ENCODE data around the gene RHOC.

RHOC gene

GRCh38 chr1:112706505-112707220 lies at the start of gene RHOC:
Gene RHOC (minus strand): TSS chr1:112707127. CDS start chr1:112703799, 3,328 bp downstream.
- peak; percentile 80 for DNase-seq (ENCODE audit: low spot score)
- TF ChIP-seq CTCF (conservative IDR thresholded peaks at IDR 0.05; ENCODE audit: low read depth) = no peak
- POLR2A ChIA-PET (ENCODE audit: low non-redundant PET) = interaction anchor here (1.0 kb wide), 1 partner anchor 32 kb away, joined by 3 read pairs; the partner anchor contains the start of gene MOV10
- CTCF ChIA-PET = interaction anchor here (0.6 to 1.3 kb wide), 2 partner anchors 9 to 226 kb away, joined by 3 to 4 read pairs; partner anchors contain the start of gene PPM1J
- H3K27ac ChIP-seq = peak within 1 kb of the TSS; percentile 96

- POLR2A ChIA-PET (ENCODE audit: low non-redundant PET) = no interaction called here
- CTCF ChIA-PET = no interaction called here
- no peak overlapping the region for H3K27ac ChIP-seq
- DNase-seq (ENCODE audit: low spot score) = no peak
- no peak for TF ChIP-seq CTCF (conservative IDR thresholded peaks at IDR 0.05; ENCODE audit: low read depth)
These were observed 47.2 kb upstream of the RHOC start for GRCh38 chr1:112754116-112754628.

- CTCF ChIA-PET = no interaction called here
- POLR2A ChIA-PET (ENCODE audit: low non-redundant PET) = no interaction called here
- no peak overlapping the region for H3K27ac ChIP-seq
- DNase-seq (ENCODE audit: low spot score) = no peak
- TF ChIP-seq CTCF (conservative IDR thresholded peaks at IDR 0.05; ENCODE audit: low read depth) = no peak
These were observed 41.5 kb upstream of the RHOC start for GRCh38 chr1:112748396-112748795.

- TF ChIP-seq CTCF (conservative IDR thresholded peaks at IDR 0.05; ENCODE audit: low read depth) = peak; percentile 19; the same call in 1 of the 2 replicates
- ChIA-PET CTCF (interaction anchor here (0.7 to 1.7 kb wide), 5 partner anchors 16 to 28 kb away, joined by 3 to 14 read pairs (median 4); a partner anchor contains a TSS), POLR2A (ENCODE audit: low non-redundant PET) (no interaction called here)
- DNase-seq (ENCODE audit: low spot score) = no peak
- no peak overlapping the region for H3K27ac ChIP-seq
These were observed 37.2 kb upstream of the RHOC start for GRCh38 chr1:112744009-112744578.

- TF ChIP-seq CTCF (conservative IDR thresholded peaks at IDR 0.05; ENCODE audit: low read depth) = no peak
- POLR2A ChIA-PET (ENCODE audit: low non-redundant PET) = no interaction called here
- CTCF ChIA-PET = interaction anchor here (0.7 to 1.7 kb wide), 5 partner anchors 15 to 36 kb away, joined by 3 to 14 read pairs (median 4); a partner anchor contains a TSS
- H3K27ac ChIP-seq = no peak overlapping the region
- no peak for DNase-seq (ENCODE audit: low spot score)
These were observed 36.5 kb upstream of the RHOC start for GRCh38 chr1:112743174-112744008.

- ChIA-PET POLR2A (ENCODE audit: low non-redundant PET) (no interaction called here), CTCF (no interaction called here)
- TF ChIP-seq CTCF (conservative IDR thresholded peaks at IDR 0.05; ENCODE audit: low read depth) = no peak
- H3K27ac ChIP-seq = no peak overlapping the region
- no peak for DNase-seq (ENCODE audit: low spot score)
These were observed 30.6 kb upstream of the RHOC start for GRCh38 chr1:112737573-112737972.
